Common myeloid progenitor, CD34-positive (primary cell): Measurements from ENCODE around the gene GRPR.
"Not testable (repeated sequence)": the region's sequence is repeated elsewhere in the genome, so short reads cannot be mapped to it uniquely, and the experiment has no call there.

Experiments used
- CTCF ChIA-PET: fragments of 350-600 bp; sonication (Branson Sonifier 250); formaldehyde crosslinking; loops from one replicate; lab custom pipeline; 2021; ENCODE audit warnings: antibody characterized with exemption; lab: Charles Lee
- POLR2A ChIA-PET: fragments of 350-600 bp; sonication (Branson Sonifier 250); formaldehyde crosslinking; loops from one replicate; lab custom pipeline; 2021; ENCODE audit warnings: antibody characterized with exemption; lab: Charles Lee
- DNase-seq, 3 donors: peaks; one replicate each; pipeline versions ENCODE4 v3.0.0 to v3.0.0-alpha.2; 2013
- H3K27ac ChIP-seq, 2 experiments: 1 replicate in 1 of 2; 2 replicates in 1 of 2; pipeline ENCODE4 v1.7.0; 2013; ENCODE audit warnings: inconsistent platforms in 2 of 2, low read length in 2 of 2, mild to moderate bottlenecking in 2 of 2, low read depth in 1 of 2, moderate library complexity in 1 of 2; ENCODE audit not compliant: severe bottlenecking in 2 of 2, insufficient read depth in 1 of 2, poor library complexity in 1 of 2
- H3K27me3 ChIP-seq, 5 experiments: replicated peaks in 2 of 5; 1 replicate in 3 of 5; 2 replicates in 2 of 5; pipeline versions ENCODE4 v1.6.1 to v1.7.0; 2013; ENCODE audit warnings: low read length in 4 of 5, mild to moderate bottlenecking in 2 of 5, moderate library complexity in 2 of 5, inconsistent platforms in 1 of 5; ENCODE audit not compliant: insufficient read depth in 5 of 5, control insufficient read depth in 4 of 5
- H3K36me3 ChIP-seq, 4 experiments: 1 replicate in 2 of 4; 2 replicates in 2 of 4; pipeline versions ENCODE4 v1.6.1 to v1.7.0; 2013; ENCODE audit warnings: low read length in 3 of 4, control low read depth in 1 of 4, mild to moderate bottlenecking in 1 of 4; ENCODE audit not compliant: control insufficient read depth in 4 of 4, insufficient read depth in 4 of 4
- H3K4me1 ChIP-seq, 4 experiments: 1 replicate in 3 of 4; 2 replicates in 1 of 4; pipeline versions ENCODE4 v1.6.1 to v1.7.1; 2013; ENCODE audit warnings: low read length in 3 of 4, mild to moderate bottlenecking in 3 of 4, control low read depth in 1 of 4, inconsistent platforms in 1 of 4, moderate library complexity in 1 of 4; ENCODE audit not compliant: control insufficient read depth in 4 of 4, insufficient read depth in 4 of 4; ENCODE audit errors: control extremely low read depth in 1 of 4
- H3K4me3 ChIP-seq, 7 experiments: 1 replicate in 4 of 7; 2 replicates in 3 of 7; pipeline versions ENCODE4 v1.5.1 to v1.7.0; 2013; ENCODE audit warnings: mild to moderate bottlenecking in 7 of 7, low read length in 6 of 7, moderate library complexity in 6 of 7, inconsistent platforms in 2 of 7, low read depth in 2 of 7, control low read depth in 1 of 7; ENCODE audit not compliant: insufficient read depth in 4 of 7, control insufficient read depth in 1 of 7; ENCODE audit errors: extremely low read depth in 1 of 7
- H3K9me3 ChIP-seq, 5 experiments: 1 replicate in 4 of 5; 2 replicates in 1 of 5; pipeline versions ENCODE4 v1.6.1 to v1.7.1; 2013; ENCODE audit warnings: low read length in 4 of 5, mild to moderate bottlenecking in 2 of 5, inconsistent platforms in 1 of 5, low read depth in 1 of 5, moderate library complexity in 1 of 5; ENCODE audit not compliant: control insufficient read depth in 4 of 5, insufficient read depth in 2 of 5; ENCODE audit errors: control extremely low read depth in 1 of 5
- WGBS: methylation state at CpG from one replicate; pipeline ENCODE4 v1.1.5; 2013; ENCODE audit not compliant: insufficient coverage; 5-methylcytosine and 5-hydroxymethylcytosine counted together

The GRPR gene

GRCh38 chrX:16142246-16142558, 18.8 kb downstream of the GRPR start:
- H3K9me3 ChIP-seq = peaks cover 0 to 1% (median 0%) of the 10 kb centered on the region in 5 experiments
- H3K36me3 ChIP-seq = no peaks in the 10 kb centered on the region
- H3K4me1 ChIP-seq = no peaks in the 10 kb centered on the region
- ChIA-PET POLR2A (no interaction called here), CTCF (no interaction called here)
- H3K27me3 ChIP-seq = peaks cover 0 to 18% (median 0%) of the 10 kb centered on the region in 5 experiments
- no peak for DNase-seq
- no peak overlapping the region for H3K27ac ChIP-seq
- no peak overlapping the region for H3K4me3 ChIP-seq

GRCh38 chrX:16143968-16144367, 20.6 kb downstream of the GRPR start:
- ChIA-PET CTCF (no interaction called here), POLR2A (no interaction called here)
- Histone ChIP-seq H3K27me3 (peaks cover 0 to 23% (median 0%) of the 10 kb centered on the region in 5 experiments), H3K27ac (no peak overlapping the region), H3K9me3 (peaks cover 0 to 1% (median 0%) of the 10 kb centered on the region in 5 experiments), H3K36me3 (no peaks in the 10 kb centered on the region), H3K4me3 (no peak overlapping the region), H3K4me1 (no peaks in the 10 kb centered on the region)
- no peak for DNase-seq

- Histone ChIP-seq H3K27ac (no peak overlapping the region), H3K4me1 (no peaks in the 10 kb centered on the region), H3K9me3 (peaks cover 0 to 1% (median 0%) of the 10 kb centered on the region in 5 experiments), H3K4me3 (no peak overlapping the region), H3K36me3 (no peaks in the 10 kb centered on the region), H3K27me3 (peaks cover 0 to 21% (median 0%) of the 10 kb centered on the region in 5 experiments)
- ChIA-PET CTCF (no interaction called here), POLR2A (no interaction called here)
- 79% methylated on average over 2 of the region's 2 CpGs for WGBS
- no peak for DNase-seq
Observed at GRCh38 chrX:16144420-16144819, 21.1 kb downstream of the GRPR start.

GRCh38 chrX:16145093-16145492, 21.7 kb downstream of the GRPR start:
- H3K36me3 ChIP-seq, H3K4me3 ChIP-seq, CTCF ChIA-PET, H3K4me1 ChIP-seq, H3K27ac ChIP-seq, POLR2A ChIA-PET, H3K9me3 ChIP-seq, DNase-seq: not testable (repeated sequence)
- WGBS = no CpG with 5 or more reads among the region's 1 CpG
- H3K27me3 ChIP-seq = peaks cover 0 to 18% (median 0%) of the 10 kb centered on the region in 5 experiments

DNA sequence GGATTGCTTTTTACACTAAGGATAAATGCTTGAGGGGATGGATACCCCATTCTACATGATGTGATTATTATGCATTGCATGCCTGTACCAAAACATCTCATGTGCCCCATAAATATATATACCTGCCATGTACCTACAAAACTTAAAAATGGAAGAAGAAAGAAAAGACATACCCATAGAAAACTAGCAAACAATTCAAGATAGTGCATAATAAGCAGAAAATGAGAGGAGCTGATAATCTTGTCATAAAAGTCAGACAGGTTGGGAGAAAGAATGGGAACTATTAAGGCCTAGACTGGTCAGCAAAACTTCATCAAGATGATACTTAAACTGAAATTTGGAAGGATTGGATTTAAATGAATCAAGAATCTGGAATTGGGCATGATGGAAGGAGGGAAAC, 22.3 kb downstream of the GRPR start:
- peaks cover 0 to 1% (median 0%) of the 10 kb centered on the region in 5 experiments for H3K9me3 ChIP-seq
- H3K27ac ChIP-seq = no peak overlapping the region
- no peaks in the 10 kb centered on the region for H3K36me3 ChIP-seq
- H3K27me3 ChIP-seq = peaks cover 0 to 24% (median 0%) of the 10 kb centered on the region in 5 experiments
- ChIA-PET POLR2A (no interaction called here), CTCF (no interaction called here)
- no peak for DNase-seq
- H3K4me1 ChIP-seq = no peaks in the 10 kb centered on the region
- H3K4me3 ChIP-seq = no peak overlapping the region

GRCh38 chrX:16148896-16149295, 25.5 kb downstream of the GRPR start:
- Histone ChIP-seq H3K4me1 (no peaks in the 10 kb centered on the region), H3K36me3 (no peaks in the 10 kb centered on the region), H3K27me3 (peaks cover 0 to 27% (median 0%) of the 10 kb centered on the region in 5 experiments), H3K4me3 (no peak overlapping the region), H3K27ac (no peak overlapping the region), H3K9me3 (peaks cover 0 to 1% (median 0%) of the 10 kb centered on the region in 5 experiments)
- DNase-seq = no peak
- POLR2A ChIA-PET = no interaction called here
- CTCF ChIA-PET = no interaction called here
- 69% methylated on average over 3 of the region's 3 CpGs for WGBS

GRCh38 chrX:16155581-16156096, 32.3 kb downstream of the GRPR start:
- ChIA-PET CTCF (no interaction called here), POLR2A (no interaction called here)
- Histone ChIP-seq H3K27me3 (peaks cover 0 to 33% (median 0%) of the 10 kb centered on the region in 5 experiments), H3K4me3 (no peak overlapping the region), H3K27ac (no peak overlapping the region), H3K4me1 (no peaks in the 10 kb centered on the region), H3K36me3 (no peaks in the 10 kb centered on the region), H3K9me3 (no peaks in the 10 kb centered on the region)
- 76% methylated on average over 4 of the region's 5 CpGs for WGBS
- no peak for DNase-seq
